Measurements from ENCODE around the gene RHBDD1.

- TF ChIP-seq, protein P1, sequence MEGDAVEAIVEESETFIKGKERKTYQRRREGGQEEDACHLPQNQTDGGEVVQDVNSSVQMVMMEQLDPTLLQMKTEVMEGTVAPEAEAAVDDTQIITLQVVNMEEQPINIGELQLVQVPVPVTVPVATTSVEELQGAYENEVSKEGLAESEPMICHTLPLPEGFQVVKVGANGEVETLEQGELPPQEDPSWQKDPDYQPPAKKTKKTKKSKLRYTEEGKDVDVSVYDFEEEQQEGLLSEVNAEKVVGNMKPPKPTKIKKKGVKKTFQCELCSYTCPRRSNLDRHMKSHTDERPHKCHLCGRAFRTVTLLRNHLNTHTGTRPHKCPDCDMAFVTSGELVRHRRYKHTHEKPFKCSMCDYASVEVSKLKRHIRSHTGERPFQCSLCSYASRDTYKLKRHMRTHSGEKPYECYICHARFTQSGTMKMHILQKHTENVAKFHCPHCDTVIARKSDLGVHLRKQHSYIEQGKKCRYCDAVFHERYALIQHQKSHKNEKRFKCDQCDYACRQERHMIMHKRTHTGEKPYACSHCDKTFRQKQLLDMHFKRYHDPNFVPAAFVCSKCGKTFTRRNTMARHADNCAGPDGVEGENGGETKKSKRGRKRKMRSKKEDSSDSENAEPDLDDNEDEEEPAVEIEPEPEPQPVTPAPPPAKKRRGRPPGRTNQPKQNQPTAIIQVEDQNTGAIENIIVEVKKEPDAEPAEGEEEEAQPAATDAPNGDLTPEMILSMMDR (IDR thresholded peaks at IDR 0.05; ENCODE audit: low read length), result no peak
- TF ChIP-seq EZH2 (IDR thresholded peaks at IDR 0.05; ENCODE audit: borderline replicate concordance, low read length), result no peak
Observed at GRCh38 chr2:226883296-226883795, 47.5 kb downstream of the RHBDD1 start.
